ENCODE data around the gene LIN9.

The LIN9 gene

GRCh38 chr1:226222686-226223085 is 86.3 kb downstream of the LIN9 start:
- no peak overlapping the region for H3K27ac ChIP-seq
- no peaks in the 10 kb centered on the region for H3K36me3 ChIP-seq (ENCODE audit: control insufficient read depth, insufficient read depth, low read length)
- TF ChIP-seq CTCF (IDR thresholded peaks at IDR 0.05), result no peak
- no peaks in the 10 kb centered on the region for H3K9me3 ChIP-seq (ENCODE audit: control insufficient read depth, low read length)
- H3K4me2 ChIP-seq (ENCODE audit: low read length), result no peak overlapping the region
- no peak overlapping the region for H3K9ac ChIP-seq
- H3K4me3 ChIP-seq (ENCODE audit: low read depth, low read length), result no peak overlapping the region
- no peaks in the 10 kb centered on the region for H3K4me1 ChIP-seq
- H3K27me3 ChIP-seq (ENCODE audit: control insufficient read depth, insufficient read depth, low read length), result no peaks in the 10 kb centered on the region
- H2AFZ ChIP-seq, result no peak overlapping the region
- H3K79me2 ChIP-seq, result no peaks in the 10 kb centered on the region

- Histone ChIP-seq H3K27ac (no peak overlapping the region), H3K9me3 (ENCODE audit: control insufficient read depth, low read length) (no peaks in the 10 kb centered on the region), H3K4me2 (ENCODE audit: low read length) (no peak overlapping the region), H2AFZ (peak overlapping the region; percentile 22), H3K9ac (no peak overlapping the region), H3K4me1 (no peaks in the 10 kb centered on the region), H3K4me3 (ENCODE audit: low read depth, low read length) (no peak overlapping the region), H3K36me3 (ENCODE audit: control insufficient read depth, insufficient read depth, low read length) (no peaks in the 10 kb centered on the region), H3K27me3 (ENCODE audit: control insufficient read depth, insufficient read depth, low read length) (no peaks in the 10 kb centered on the region), H3K79me2 (no peaks in the 10 kb centered on the region)
- no peak for TF ChIP-seq CTCF (IDR thresholded peaks at IDR 0.05)
Measured at GRCh38 chr1:226220473-226221189, 88.3 kb downstream of the LIN9 start.

GRCh38 chr1:226217273-226217672 is 91.7 kb downstream of the LIN9 start:
- Histone ChIP-seq H3K4me1 (no peaks in the 10 kb centered on the region), H3K27me3 (ENCODE audit: control insufficient read depth, insufficient read depth, low read length) (no peaks in the 10 kb centered on the region), H3K4me3 (ENCODE audit: low read depth, low read length) (no peak overlapping the region), H3K9me3 (ENCODE audit: control insufficient read depth, low read length) (no peaks in the 10 kb centered on the region), H3K9ac (no peak overlapping the region), H3K79me2 (no peaks in the 10 kb centered on the region), H3K36me3 (ENCODE audit: control insufficient read depth, insufficient read depth, low read length) (no peaks in the 10 kb centered on the region), H3K4me2 (ENCODE audit: low read length) (no peak overlapping the region), H3K27ac (no peak overlapping the region), H2AFZ (no peak overlapping the region)
- no peak for TF ChIP-seq CTCF (IDR thresholded peaks at IDR 0.05)

GRCh38 chr1:226216056-226216455 is 92.9 kb downstream of the LIN9 start:
- Histone ChIP-seq H3K36me3 (ENCODE audit: control insufficient read depth, insufficient read depth, low read length) (no peaks in the 10 kb centered on the region), H3K4me2 (ENCODE audit: low read length) (no peak overlapping the region), H2AFZ (no peak overlapping the region), H3K27ac (no peak overlapping the region), H3K4me3 (ENCODE audit: low read depth, low read length) (no peak overlapping the region), H3K27me3 (ENCODE audit: control insufficient read depth, insufficient read depth, low read length) (no peaks in the 10 kb centered on the region), H3K9ac (no peak overlapping the region), H3K4me1 (no peaks in the 10 kb centered on the region), H3K9me3 (ENCODE audit: control insufficient read depth, low read length) (no peaks in the 10 kb centered on the region), H3K79me2 (no peaks in the 10 kb centered on the region)
- TF ChIP-seq CTCF (IDR thresholded peaks at IDR 0.05), result no peak

- Histone ChIP-seq H3K9me3 (ENCODE audit: control insufficient read depth, low read length) (no peaks in the 10 kb centered on the region), H3K36me3 (ENCODE audit: control insufficient read depth, insufficient read depth, low read length) (no peaks in the 10 kb centered on the region), H3K9ac (no peak overlapping the region), H3K79me2 (no peaks in the 10 kb centered on the region), H3K4me3 (ENCODE audit: low read depth, low read length) (no peak overlapping the region), H2AFZ (no peak overlapping the region), H3K27me3 (ENCODE audit: control insufficient read depth, insufficient read depth, low read length) (no peaks in the 10 kb centered on the region), H3K4me1 (no peaks in the 10 kb centered on the region), H3K27ac (no peak overlapping the region), H3K4me2 (ENCODE audit: low read length) (no peak overlapping the region)
- no peak for TF ChIP-seq CTCF (IDR thresholded peaks at IDR 0.05)
Measured at GRCh38 chr1:226215239-226215638, 93.7 kb downstream of the LIN9 start.

Measured in parathyroid adenoma (tissue), 2 donors.